ENCODE measurements around the gene PCGF5. TPM values are rescaled to one million over a fixed set of nuclear protein-coding genes. Genes with fewer than 3 reads are reported as not detected.

PCGF5 gene
- 4.9 TPM for polyA plus RNA-seq (2012; ENCODE audit: insufficient read length, low read depth)

DNA sequence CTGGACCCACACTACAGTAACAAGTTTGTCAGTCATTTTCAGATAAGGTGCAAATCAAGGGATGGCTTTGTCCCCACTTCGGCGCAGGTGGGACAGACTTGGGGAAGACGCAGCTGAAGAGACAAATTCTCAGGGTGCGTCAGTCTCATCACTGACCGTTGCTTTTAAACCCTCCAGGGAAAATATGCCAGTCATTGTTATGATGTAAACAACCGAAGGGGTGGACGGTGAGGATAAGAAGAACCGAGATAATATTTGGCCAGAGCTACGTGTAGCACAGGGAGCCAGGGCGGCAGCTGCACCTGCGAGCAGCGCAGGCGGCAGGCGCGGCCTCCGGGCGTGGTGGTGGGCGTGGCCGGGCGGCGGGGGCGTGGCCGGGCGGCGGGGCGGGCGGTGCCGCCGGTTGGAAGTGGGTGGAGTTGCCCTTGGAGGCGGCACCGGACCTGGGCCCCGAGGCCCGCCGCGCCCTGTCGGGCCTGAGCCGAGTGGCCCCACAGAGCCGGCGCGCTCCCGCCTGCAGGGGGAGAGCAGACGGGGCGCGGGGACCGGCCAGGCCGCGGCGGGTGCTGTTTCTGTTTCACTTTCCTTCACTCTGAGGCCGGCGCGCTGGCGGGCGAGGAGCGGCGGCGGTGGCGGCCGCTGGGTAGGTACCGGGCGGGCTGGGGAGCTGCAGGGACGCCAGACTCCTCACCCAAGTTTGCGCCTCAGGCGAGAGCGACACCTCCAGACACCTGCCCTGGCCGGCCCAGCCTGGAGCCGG lies at the start of gene PCGF5:
Gene PCGF5 (plus strand): TSS at position 470 of the 760 bp plus-strand sequence. CDS start 2,209 bp downstream, outside the sequence.
- peak; percentile 52; the same call in 1 of the 2 replicates for TF ChIP-seq POLR2AphosphoS5 (IDR thresholded peaks at IDR 0.05; ENCODE audit: low read depth, low read length)
- TF ChIP-seq SIN3A (IDR thresholded peaks at IDR 0.05; ENCODE audit: borderline replicate concordance, insufficient read depth, low read length) = no peak
- peak; percentile 17 for TF ChIP-seq FOXP2 (optimal IDR thresholded peaks at IDR 0.05; ENCODE audit: borderline replicate concordance, extremely low read depth, extremely low read length, insufficient read depth)

DNA sequence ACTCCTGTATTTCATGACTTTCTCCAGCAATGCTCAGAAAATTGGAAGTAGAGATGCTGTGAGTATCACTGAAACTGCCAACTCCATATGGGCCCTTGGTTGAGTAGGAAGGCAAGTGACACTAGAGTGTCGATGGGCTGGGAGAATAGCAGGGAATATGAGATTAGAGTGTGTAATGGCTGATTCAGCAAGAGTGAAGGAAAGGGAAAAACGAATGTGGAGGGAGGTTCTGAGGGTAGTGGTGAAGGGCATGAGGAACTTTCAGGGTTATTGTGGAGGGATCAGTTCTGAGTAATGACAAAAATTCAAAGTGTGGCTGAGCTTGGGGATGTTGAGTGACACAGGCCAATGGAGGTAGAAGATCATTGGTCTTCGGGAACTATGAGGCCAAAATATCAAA lies 49.0 kb upstream of the PCGF5 start:
- TF ChIP-seq POLR2AphosphoS5 (IDR thresholded peaks at IDR 0.05; ENCODE audit: low read depth, low read length) (no peak), TAF1 (IDR thresholded peaks at IDR 0.05; ENCODE audit: borderline replicate concordance, insufficient read depth, low read length) (no peak)
- TF ChIP-seq, protein P1, sequence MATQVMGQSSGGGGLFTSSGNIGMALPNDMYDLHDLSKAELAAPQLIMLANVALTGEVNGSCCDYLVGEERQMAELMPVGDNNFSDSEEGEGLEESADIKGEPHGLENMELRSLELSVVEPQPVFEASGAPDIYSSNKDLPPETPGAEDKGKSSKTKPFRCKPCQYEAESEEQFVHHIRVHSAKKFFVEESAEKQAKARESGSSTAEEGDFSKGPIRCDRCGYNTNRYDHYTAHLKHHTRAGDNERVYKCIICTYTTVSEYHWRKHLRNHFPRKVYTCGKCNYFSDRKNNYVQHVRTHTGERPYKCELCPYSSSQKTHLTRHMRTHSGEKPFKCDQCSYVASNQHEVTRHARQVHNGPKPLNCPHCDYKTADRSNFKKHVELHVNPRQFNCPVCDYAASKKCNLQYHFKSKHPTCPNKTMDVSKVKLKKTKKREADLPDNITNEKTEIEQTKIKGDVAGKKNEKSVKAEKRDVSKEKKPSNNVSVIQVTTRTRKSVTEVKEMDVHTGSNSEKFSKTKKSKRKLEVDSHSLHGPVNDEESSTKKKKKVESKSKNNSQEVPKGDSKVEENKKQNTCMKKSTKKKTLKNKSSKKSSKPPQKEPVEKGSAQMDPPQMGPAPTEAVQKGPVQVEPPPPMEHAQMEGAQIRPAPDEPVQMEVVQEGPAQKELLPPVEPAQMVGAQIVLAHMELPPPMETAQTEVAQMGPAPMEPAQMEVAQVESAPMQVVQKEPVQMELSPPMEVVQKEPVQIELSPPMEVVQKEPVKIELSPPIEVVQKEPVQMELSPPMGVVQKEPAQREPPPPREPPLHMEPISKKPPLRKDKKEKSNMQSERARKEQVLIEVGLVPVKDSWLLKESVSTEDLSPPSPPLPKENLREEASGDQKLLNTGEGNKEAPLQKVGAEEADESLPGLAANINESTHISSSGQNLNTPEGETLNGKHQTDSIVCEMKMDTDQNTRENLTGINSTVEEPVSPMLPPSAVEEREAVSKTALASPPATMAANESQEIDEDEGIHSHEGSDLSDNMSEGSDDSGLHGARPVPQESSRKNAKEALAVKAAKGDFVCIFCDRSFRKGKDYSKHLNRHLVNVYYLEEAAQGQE (IDR thresholded peaks at IDR 0.05; ENCODE audit: insufficient read depth in 1 of 2, low read depth in 2 of 2, low read length in 2 of 2) = no peak

DNA sequence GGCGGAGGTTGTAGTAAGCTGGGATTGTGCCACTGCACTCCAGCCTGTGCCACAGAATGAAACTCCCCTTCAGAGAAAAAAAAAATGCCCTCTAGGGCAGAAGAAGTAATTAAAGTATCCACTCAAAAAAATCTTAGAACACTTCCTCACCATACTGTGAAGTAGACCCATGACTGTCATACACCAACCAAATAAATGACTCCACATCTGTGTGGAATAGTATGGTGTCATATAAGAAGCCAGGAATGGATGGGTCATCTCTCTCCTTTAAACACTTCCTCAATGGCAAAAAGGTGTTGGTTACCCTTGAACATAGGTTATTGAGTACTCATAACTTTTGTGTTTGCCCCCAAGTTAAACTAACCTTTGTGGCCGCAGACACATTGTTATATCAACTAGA lies 48.1 kb upstream of the PCGF5 start:
- TF ChIP-seq FOXP2 (optimal IDR thresholded peaks at IDR 0.05; ENCODE audit: borderline replicate concordance, extremely low read depth, extremely low read length, insufficient read depth) (no peak), POLR2AphosphoS5 (IDR thresholded peaks at IDR 0.05; ENCODE audit: low read depth, low read length) (no peak), TAF1 (IDR thresholded peaks at IDR 0.05; ENCODE audit: borderline replicate concordance, insufficient read depth, low read length) (no peak), SIN3A (IDR thresholded peaks at IDR 0.05; ENCODE audit: borderline replicate concordance, insufficient read depth, low read length) (no peak)
- TF ChIP-seq, protein P1 (IDR thresholded peaks at IDR 0.05; ENCODE audit: insufficient read depth in 1 of 2, low read depth in 2 of 2, low read length in 2 of 2) = no peak

DNA sequence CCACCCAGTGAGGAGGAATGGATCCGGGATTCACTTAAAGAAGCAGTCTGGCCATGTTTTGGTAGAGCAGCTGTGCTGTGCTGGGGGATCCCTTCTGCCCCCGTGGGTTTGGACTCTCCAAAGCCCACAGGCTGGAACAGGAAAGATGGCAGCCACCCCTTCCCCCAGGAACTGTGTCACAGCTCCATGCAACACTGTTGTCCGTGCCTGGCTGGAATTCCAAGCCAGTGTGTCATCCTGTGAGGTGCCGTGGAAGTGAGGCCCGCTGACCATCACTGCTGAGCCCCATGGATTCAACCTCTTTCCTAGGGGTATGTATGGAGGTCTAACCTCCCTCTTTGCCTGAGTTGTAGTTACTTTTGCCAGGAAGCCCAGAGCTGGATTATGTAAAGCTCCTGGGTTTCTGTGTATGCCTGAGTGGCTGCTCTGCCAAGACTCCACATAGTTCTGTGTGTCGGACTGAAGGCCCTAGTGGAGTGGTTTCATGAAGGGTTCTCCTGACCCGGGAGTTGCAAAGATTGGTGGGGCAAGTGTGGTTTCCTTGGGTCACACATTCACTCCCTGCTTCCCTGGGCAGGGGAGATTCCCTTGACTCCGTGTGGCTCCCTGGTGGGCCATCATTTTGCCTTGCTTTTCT lies 35.1 kb upstream of the PCGF5 start:
- TF ChIP-seq, protein P1 (IDR thresholded peaks at IDR 0.05; ENCODE audit: insufficient read depth in 1 of 2, low read depth in 2 of 2, low read length in 2 of 2) = no peak
- no peak for TF ChIP-seq FOXP2 (optimal IDR thresholded peaks at IDR 0.05; ENCODE audit: borderline replicate concordance, extremely low read depth, extremely low read length, insufficient read depth)

DNA sequence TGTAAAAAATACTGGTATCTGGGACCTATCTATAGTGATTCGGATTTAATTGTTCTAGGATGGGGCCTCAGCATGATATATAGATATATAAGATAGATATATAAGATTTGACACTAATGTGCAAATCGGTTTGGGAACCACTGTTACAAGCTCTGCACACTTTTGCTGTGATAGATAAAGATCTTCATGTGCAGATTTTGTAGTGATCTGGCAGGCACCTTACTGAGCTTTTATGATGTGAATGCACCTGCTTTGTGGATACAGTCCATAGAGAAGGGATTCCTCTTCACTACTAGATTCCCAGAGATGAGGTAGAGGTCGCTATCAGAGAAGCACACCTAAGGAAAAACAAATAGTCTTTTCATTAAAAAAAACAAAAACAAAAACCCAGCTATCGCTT lies 33.3 kb upstream of the PCGF5 start:
- TF ChIP-seq, protein P1 (IDR thresholded peaks at IDR 0.05; ENCODE audit: insufficient read depth in 1 of 2, low read depth in 2 of 2, low read length in 2 of 2) = no peak
- no peak for TF ChIP-seq SIN3A (IDR thresholded peaks at IDR 0.05; ENCODE audit: borderline replicate concordance, insufficient read depth, low read length)
- no peak for TF ChIP-seq TAF1 (IDR thresholded peaks at IDR 0.05; ENCODE audit: borderline replicate concordance, insufficient read depth, low read length)
- TF ChIP-seq FOXP2 (optimal IDR thresholded peaks at IDR 0.05; ENCODE audit: borderline replicate concordance, extremely low read depth, extremely low read length, insufficient read depth) = no peak
- TF ChIP-seq POLR2AphosphoS5 (IDR thresholded peaks at IDR 0.05; ENCODE audit: low read depth, low read length) = no peak

Data from PFSK-1 (cell line).